ENCODE data around the gene ATP6V0C. TPM values are rescaled to one million over a fixed set of nuclear protein-coding genes. Genes with fewer than 3 reads are reported as not detected.

The ATP6V0C gene
- total RNA-seq, 4 donors from 2014 or later: 63.1 to 218 (median 126) TPM

DNA sequence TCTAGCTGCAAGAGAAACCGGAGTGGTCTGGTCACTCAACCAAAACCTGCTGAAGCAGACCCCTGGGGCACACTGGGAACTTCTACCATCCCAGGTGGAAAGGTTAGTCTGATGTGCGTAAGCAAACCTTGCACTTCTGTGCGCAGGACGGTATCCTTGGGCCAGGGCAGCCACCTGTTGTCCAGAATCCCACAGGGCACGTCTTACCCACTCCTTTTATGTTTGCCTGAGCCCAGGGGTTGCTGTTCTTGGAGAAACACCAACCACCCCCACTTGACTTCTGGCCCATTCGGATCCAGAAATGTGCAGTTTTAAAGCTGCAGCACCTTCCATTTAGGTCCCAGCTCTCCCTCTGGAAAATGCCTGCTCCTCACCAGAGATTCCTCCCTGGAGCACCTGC, 20.1 kb upstream of the ATP6V0C start:
- intact Hi-C loops (cut with DNase I; ENCODE audit: low total_unique reads): no loop called here
- no peak for TF ChIP-seq POLR2A (IDR thresholded peaks at IDR 0.05)
- TF ChIP-seq CTCF (IDR thresholded peaks at IDR 0.05): no peak
- no peak for DNase-seq (ENCODE audit: low spot score in 2 of 2)

GRCh38 chr16:2494616-2495015, 19.1 kb upstream of the ATP6V0C start:
- TF ChIP-seq CTCF (IDR thresholded peaks at IDR 0.05): no peak
- no peak for TF ChIP-seq POLR2A (IDR thresholded peaks at IDR 0.05)
- intact Hi-C loops (cut with DNase I; ENCODE audit: low total_unique reads): no loop called here

More for the DNA sequence above, 20.1 kb upstream of the ATP6V0C start:
- H3K4me3 ChIP-seq (ENCODE audit: low read depth, poor library complexity, severe bottlenecking): no peak overlapping the region
- WGBS, 2 donors: 88 to 89% methylated on average over 6 of the region's 6 CpGs

DNA sequence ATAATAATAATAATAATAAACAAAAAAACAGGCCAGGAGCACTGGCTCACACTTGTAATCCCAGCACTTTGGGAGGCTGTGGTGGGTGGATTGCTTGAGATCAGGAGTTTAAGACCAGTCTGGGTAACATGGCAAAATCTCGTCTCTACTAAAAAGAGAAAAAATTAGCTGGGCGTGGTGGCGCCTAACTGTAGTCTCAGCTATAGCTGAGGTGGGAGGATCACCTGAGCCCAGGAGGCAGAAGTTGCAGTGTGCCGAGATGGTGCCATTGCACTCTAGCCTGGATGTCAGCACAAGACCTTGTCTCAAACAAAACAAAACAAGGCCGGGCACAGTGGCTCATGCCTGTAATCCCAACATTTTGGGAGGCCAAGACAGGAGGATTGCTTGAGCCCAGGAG, 18.7 kb upstream of the ATP6V0C start:
- no peak for TF ChIP-seq POLR2A (IDR thresholded peaks at IDR 0.05)
- TF ChIP-seq CTCF (IDR thresholded peaks at IDR 0.05): no peak
- intact Hi-C loops (cut with DNase I; ENCODE audit: low total_unique reads): no loop called here
- no peak overlapping the region for H3K4me3 ChIP-seq (ENCODE audit: low read depth, poor library complexity, severe bottlenecking)
- DNase-seq (ENCODE audit: low spot score in 2 of 2): no peak
- WGBS, 2 donors: 85 to 92% methylated on average over 5 of the region's 5 CpGs

More at GRCh38 chr16:2494616-2495015, 19.1 kb upstream of the ATP6V0C start:
- no peak for DNase-seq (ENCODE audit: low spot score in 2 of 2)
- no peak overlapping the region for H3K4me3 ChIP-seq (ENCODE audit: low read depth, poor library complexity, severe bottlenecking)
- WGBS, 2 donors: 92 to 97% methylated on average over 5 of the region's 5 CpGs

- TF ChIP-seq POLR2A (IDR thresholded peaks at IDR 0.05) (no peak), CTCF (IDR thresholded peaks at IDR 0.05) (no peak)
- no peak for DNase-seq (ENCODE audit: low spot score in 2 of 2)
- WGBS, 2 donors: 76 to 85% methylated on average over 59 to 60 of the region's 62 CpGs
- H3K4me3 ChIP-seq (ENCODE audit: low read depth, poor library complexity, severe bottlenecking): no peak overlapping the region
- intact Hi-C loops (cut with DNase I; ENCODE audit: low total_unique reads): no loop called here
These were observed 17.3 kb upstream of the ATP6V0C start for GRCh38 chr16:2496223-2497115.

GRCh38 chr16:2497116-2497630, 16.6 kb upstream of the ATP6V0C start:
- 42 to 47% methylated on average over 18 to 21 of the region's 21 CpGs for WGBS, 2 donors
- intact Hi-C loops (cut with DNase I; ENCODE audit: low total_unique reads): no loop called here

More at GRCh38 chr16:2497116-2497630, 16.6 kb upstream of the ATP6V0C start:
- no peak overlapping the region for H3K4me3 ChIP-seq (ENCODE audit: low read depth, poor library complexity, severe bottlenecking)
- TF ChIP-seq POLR2A (IDR thresholded peaks at IDR 0.05): no peak
- no peak for TF ChIP-seq CTCF (IDR thresholded peaks at IDR 0.05)
- no peak for DNase-seq (ENCODE audit: low spot score in 2 of 2)
